Duodenal mucosa (tissue), 2 donors: ENCODE data around the gene MCM7.
"Not testable (repeated sequence)": the region's sequence is repeated elsewhere in the genome, so short reads cannot be mapped to it uniquely, and the experiment has no call there.

Source experiments
- H3K27ac ChIP-seq: one replicate; pipeline ENCODE4 v1.7.0; 2013; ENCODE audit warnings: low read depth, low read length
- H3K27me3 ChIP-seq, 2 donors: one replicate each; pipeline ENCODE4 v1.7.0; 2013; ENCODE audit warnings: low read length in 2 of 2, control low read depth in 1 of 2; ENCODE audit not compliant: insufficient read depth in 2 of 2, control insufficient read depth in 1 of 2
- H3K36me3 ChIP-seq, 2 donors: one replicate each; pipeline ENCODE4 v1.7.0; 2013; ENCODE audit warnings: low read length in 2 of 2, control low read depth in 1 of 2; ENCODE audit not compliant: insufficient read depth in 2 of 2, control insufficient read depth in 1 of 2
- H3K4me1 ChIP-seq, 2 donors: one replicate each; pipeline ENCODE4 v1.7.0; 2013; ENCODE audit warnings: low read length in 2 of 2, control low read depth in 1 of 2; ENCODE audit not compliant: insufficient read depth in 2 of 2, control insufficient read depth in 1 of 2
- H3K4me3 ChIP-seq, 2 donors: one replicate each; pipeline ENCODE4 v1.7.0; 2013; ENCODE audit warnings: low read length in 2 of 2, low read depth in 1 of 2
- H3K9ac ChIP-seq, 2 donors: one replicate each; pipeline ENCODE4 v1.7.0; 2013; ENCODE audit warnings: low read length in 2 of 2, low read depth in 1 of 2
- H3K9me3 ChIP-seq, 2 donors: one replicate each; pipeline ENCODE4 v1.7.0; 2013; ENCODE audit warnings: low read length in 2 of 2, control low read depth in 1 of 2; ENCODE audit not compliant: control insufficient read depth in 1 of 2

Gene MCM7

DNA sequence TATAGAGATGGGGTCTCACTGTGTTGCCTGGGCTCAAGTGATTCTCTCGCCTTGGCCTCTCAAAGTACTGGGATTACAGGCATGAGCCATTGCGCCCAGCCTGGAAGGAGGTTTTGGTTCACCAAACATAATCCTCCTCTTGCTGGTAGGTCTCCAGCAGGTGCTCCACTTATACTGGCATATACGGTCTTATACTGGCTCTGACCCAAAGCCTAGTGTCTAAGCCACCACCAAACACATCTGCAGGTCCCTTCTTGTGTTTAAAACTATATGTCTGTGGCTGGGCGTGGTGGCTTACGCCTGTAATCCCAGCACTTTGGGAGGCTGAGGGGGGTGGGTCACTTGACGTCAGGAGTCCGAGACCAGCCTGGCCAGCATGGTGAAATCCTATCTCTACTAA is 30.9 kb upstream of the MCM7 start:
- peak overlapping the region in 1 of 2 donors; percentile 38 for H3K9ac ChIP-seq
- no peak overlapping the region for H3K27ac ChIP-seq
- H3K4me3 ChIP-seq: peak overlapping the region in 1 of 2 donors; percentile 28
- no peaks in the 10 kb centered on the region for H3K27me3 ChIP-seq
- H3K36me3 ChIP-seq: no peaks in the 10 kb centered on the region
- H3K9me3 ChIP-seq: no peaks in the 10 kb centered on the region
- H3K4me1 ChIP-seq: peaks cover 10 to 30% of the 10 kb centered on the region in 2 donors

DNA sequence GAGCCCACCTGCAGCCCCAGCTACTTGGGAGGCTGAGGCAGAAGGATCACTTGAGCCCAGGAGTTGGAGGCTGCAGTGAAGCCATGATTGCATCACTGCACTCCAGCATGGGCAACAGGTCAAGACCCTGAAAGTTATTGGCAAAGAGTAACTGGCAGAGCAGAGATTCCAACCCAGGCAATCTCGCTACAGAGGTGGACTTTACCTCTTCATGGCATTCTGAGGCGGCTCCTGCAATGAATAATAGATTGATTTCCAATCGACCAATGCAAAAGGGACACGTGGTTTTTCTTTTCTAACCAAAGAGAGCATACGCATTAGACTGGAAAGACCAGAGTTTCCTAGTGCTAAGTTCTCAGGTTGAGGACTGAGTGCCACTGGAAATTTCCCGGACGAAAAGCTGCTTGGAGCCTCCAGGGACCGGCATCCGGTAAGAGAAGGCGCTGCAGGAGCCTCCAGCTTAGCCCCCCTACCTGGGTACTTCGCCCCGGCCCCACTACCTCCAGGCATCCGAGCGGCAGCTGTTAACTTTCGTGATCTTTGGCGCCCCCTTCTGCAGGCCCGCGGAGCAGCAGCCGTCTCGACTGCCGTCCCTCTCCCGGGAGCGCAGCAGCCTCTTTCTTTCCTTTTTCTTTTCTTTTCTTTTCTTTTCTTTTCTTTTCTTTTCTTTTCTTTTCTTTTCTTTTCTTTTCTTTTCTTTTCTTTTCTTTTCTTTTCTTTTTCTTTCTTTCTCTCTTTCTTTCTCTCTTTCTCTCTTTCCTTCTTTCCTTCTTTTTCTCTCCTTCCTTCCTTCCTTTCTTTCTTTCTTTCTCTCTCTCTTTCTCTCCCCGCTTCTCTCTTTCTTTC is 29.6 kb upstream of the MCM7 start:
- Histone ChIP-seq H3K9me3 (no peaks in the 10 kb centered on the region), H3K27me3 (no peaks in the 10 kb centered on the region), H3K4me1 (peaks cover 10 to 30% of the 10 kb centered on the region in 2 donors), H3K36me3 (no peaks in the 10 kb centered on the region), H3K4me3 (peak overlapping the region in 1 of 2 donors; percentile 61), H3K9ac (peak overlapping the region; percentile 49 to 64), H3K27ac (peak overlapping the region; percentile 43)

DNA sequence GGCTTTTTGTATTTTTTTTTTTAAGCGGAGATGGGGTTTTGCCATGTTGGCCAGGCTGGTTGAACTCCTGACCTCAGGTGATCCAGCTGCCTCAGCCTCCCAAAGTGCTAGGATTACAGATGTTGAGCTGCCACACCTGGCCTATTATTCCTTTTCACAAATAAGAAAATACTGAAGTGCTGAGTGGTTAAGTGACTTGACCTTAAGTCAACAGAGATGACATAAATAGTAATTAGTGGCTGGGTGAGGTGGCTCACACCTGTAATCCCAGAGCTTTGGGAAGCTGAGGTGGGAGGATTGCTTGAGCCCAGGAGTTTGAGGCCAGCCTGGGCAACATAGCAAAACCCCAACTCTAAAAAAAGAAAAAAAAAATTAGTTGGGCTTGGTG is 29.0 kb upstream of the MCM7 start:
- H3K9me3 ChIP-seq, H3K4me3 ChIP-seq, H3K27me3 ChIP-seq, H3K36me3 ChIP-seq: not testable (repeated sequence)
- Histone ChIP-seq H3K9ac (peak overlapping the region in 1 of 2 donors; percentile 49), H3K27ac (peak overlapping the region; percentile 37), H3K4me1 (peaks cover 13 to 34% of the 10 kb centered on the region in 2 donors)

DNA sequence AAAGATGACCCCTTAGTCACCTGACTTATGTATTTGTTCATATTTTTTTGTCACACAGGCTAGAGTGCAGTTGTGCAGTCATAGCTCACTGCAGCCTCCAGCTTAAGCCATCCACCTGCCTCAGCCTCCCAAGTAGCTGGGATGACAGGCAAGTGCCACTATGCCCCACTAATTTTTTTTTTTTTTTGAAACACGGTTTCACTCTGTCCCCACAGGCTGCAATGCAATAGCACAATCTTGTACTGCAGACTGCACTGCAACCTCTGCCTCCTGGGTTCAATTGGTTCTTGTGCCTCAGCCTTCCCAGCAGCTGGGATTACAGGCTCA is 27.4 kb upstream of the MCM7 start:
- Histone ChIP-seq H3K36me3 (no peaks in the 10 kb centered on the region), H3K4me3 (peak overlapping the region in 1 of 2 donors; percentile 98), H3K27me3 (no peaks in the 10 kb centered on the region), H3K9me3 (no peaks in the 10 kb centered on the region), H3K27ac (no peak overlapping the region), H3K4me1 (peaks cover 24 to 45% of the 10 kb centered on the region in 2 donors), H3K9ac (peak overlapping the region; percentile 96 to 98)

GRCh38 chr7:100127866-100128636 is 26.9 kb upstream of the MCM7 start:
- no peaks in the 10 kb centered on the region for H3K27me3 ChIP-seq
- H3K4me3 ChIP-seq: peak overlapping the region; percentile 95 to 98
- no peaks in the 10 kb centered on the region for H3K36me3 ChIP-seq
- H3K27ac ChIP-seq: no peak overlapping the region
- H3K9me3 ChIP-seq: no peaks in the 10 kb centered on the region
- peaks cover 24 to 45% of the 10 kb centered on the region in 2 donors for H3K4me1 ChIP-seq
- peak overlapping the region; percentile 96 to 98 for H3K9ac ChIP-seq

- Histone ChIP-seq H3K36me3 (no peaks in the 10 kb centered on the region), H3K27ac (peak within 1 kb of the TSS; percentile 99), H3K9ac (peak within 1 kb of the TSS; percentile 96 to 98), H3K27me3 (no peaks in the 10 kb centered on the region), H3K9me3 (no peaks in the 10 kb centered on the region), H3K4me1 (peaks cover 32 to 46% of the 10 kb centered on the region in 2 donors), H3K4me3 (peak within 1 kb of the TSS; percentile 95 to 98)
Observed at GRCh38 chr7:100126931-100127865, 26.0 kb upstream of the MCM7 start, which contains the start of gene MBLAC1. TSS of gene MBLAC1 (plus strand) at chr7:100126967. CDS start at chr7:100127396, 429 bp downstream.

DNA sequence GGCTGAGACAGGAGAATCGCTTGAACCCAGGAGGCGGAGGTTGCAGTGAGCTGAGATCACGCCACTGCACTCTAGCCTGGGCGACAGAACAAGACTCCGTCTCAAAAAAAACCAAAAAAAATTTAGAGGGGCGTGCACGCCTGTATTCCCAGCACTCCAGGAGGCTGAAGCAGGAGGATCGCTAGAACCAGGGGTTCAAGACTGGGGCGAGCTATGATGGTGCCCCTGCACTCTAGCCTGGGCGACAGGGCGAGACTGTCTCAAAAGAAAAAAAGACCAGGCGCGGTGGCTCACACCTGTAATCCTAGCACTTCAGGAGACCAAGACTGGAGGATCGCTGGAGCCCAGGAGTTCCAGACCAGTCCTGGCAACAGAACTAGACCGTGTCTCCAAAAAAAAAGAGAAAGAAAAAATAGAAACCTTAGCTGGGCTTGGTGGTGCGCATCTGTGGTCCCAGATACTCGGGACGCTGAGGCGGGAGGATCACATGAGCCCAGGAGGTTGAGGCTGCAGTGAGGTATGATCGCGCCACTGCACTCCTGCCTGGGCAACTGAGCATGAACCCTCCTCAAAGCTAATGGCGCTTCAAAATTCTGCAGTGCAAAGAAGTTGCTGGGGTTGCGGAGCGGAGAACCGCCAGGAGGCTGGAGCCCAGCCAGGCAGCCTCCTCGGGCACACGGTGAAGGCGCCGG is 25.2 kb upstream of the MCM7 start:
- Histone ChIP-seq H3K4me1 (peaks cover 35 to 43% of the 10 kb centered on the region in 2 donors), H3K4me3 (peak overlapping the region; percentile 95 to 98), H3K9ac (peak overlapping the region; percentile 96 to 98), H3K9me3 (no peaks in the 10 kb centered on the region), H3K36me3 (no peaks in the 10 kb centered on the region), H3K27me3 (no peaks in the 10 kb centered on the region), H3K27ac (peak overlapping the region; percentile 99)

GRCh38 chr7:100124301-100125230 is 23.4 kb upstream of the MCM7 start:
- H3K27me3 ChIP-seq: no peaks in the 10 kb centered on the region
- H3K9ac ChIP-seq: peak overlapping the region; percentile 24 to 39
- H3K9me3 ChIP-seq: no peaks in the 10 kb centered on the region
- no peaks in the 10 kb centered on the region for H3K36me3 ChIP-seq
- peaks cover 47 to 48% of the 10 kb centered on the region in 2 donors for H3K4me1 ChIP-seq
- H3K27ac ChIP-seq: no peak overlapping the region
- H3K4me3 ChIP-seq: peak overlapping the region; percentile 10 to 50
